Right forelimb (tissue), 1 donor: ENCODE results near the gene MAP6.
"Not testable (repeated sequence)": the region's sequence is repeated elsewhere in the genome, so short reads cannot be mapped to it uniquely, and the experiment has no call there.

Experiments used
- DNase-seq: peaks from one replicate; pipeline ENCODE4 v3.0.0-alpha.2; 2018

Gene MAP6

DNA sequence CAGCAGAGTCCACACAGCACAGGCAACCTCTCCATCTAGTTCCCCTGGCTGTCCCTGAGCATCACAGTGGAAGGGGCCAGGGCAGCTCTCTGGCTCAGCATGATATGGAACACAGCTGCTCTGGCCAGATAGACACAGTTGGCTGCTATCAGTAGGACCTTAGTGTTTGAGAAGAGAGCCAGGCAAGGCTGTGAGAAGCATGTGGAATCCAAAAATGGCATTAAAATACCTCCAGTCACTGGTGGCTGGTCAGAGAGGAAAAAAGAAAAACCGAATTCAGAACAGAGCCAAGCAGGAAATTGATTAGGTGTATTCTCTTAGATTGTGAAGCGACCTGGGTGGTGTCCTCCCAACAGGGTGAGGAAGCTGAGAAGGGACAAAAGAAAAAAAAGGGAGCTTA lies 78.9 kb downstream of the MAP6 start:
- DNase-seq, result no peak

DNA sequence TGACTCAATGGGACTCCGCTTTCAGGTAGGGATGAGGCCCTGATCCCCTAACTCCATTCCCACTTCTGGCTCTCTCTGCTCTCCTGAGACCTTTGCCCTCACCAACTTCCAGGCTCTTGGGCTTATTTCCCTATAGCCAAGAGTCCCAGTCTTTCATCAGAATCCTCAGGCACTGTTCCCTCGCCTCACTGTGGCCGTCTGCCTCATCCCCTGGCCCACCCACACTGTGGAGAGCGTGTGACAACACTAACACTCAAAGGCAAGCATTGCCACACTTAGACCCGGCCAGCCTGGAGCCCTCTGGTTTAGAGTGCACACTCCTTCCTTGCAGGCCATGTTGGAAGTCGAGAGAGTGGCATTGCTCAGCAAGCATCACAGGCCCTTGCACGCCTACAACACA lies 79.8 kb downstream of the MAP6 start:
- no peak for DNase-seq

DNA sequence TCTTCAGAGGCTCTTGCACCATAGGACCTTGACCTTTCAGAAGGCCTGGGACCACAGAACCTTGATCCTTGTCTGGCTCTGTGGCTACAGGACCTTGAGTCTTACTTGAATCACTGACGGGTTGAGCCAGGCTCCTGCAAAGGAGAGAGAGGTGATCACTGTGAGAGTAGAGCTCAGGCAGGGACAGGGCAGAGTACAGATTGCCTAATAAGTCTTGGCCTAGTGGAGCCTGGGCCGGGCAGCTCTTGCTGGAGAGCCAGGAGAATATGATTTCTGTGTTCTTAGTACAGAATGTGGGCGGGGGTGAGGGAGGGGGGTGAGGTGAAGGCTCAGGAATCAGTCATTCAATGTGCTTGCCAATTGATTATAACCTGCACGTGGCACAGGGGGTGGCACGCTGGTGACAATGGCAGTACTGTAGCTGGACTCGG lies 80.8 kb downstream of the MAP6 start:
- DNase-seq, result no peak

DNA sequence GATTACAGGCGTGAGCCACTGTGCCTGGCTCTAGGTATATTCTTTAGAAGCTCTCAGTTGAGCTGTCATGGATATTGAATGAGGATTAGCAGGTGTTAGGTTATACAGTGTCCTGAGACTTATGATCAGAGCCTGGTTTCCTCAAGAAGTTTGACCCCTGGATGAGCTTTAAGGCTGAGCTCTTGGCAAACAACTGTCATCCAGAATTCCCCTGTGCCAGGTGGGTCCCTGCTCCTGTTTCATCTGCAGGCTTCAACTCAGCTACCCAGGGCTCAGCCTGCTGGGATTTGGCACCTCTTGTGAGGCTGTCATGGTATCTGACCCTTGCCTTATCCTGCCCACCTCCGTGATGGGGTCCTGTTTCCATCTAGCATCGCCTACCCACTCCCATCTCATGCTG lies 82.4 kb downstream of the MAP6 start:
- DNase-seq, result no peak

DNA sequence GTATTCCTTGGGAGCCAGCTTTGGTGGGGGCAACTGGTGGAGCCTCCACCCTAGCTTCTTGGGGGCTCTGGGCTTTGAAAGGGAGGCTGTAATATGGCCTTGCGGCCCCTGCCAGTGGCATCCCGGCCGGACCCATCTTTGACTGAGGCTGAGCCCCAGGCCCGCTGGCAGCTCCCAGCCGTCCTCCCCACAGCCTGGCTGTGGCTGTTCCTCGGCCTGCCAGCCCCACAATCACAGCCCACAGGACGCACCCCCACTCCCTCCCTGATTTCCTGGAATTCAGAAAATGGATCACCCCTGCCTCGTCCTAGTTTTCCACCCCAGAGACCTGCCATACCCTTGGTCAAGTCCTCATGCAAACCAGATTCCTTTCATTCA lies 83.6 kb downstream of the MAP6 start:
- no peak for DNase-seq

DNA sequence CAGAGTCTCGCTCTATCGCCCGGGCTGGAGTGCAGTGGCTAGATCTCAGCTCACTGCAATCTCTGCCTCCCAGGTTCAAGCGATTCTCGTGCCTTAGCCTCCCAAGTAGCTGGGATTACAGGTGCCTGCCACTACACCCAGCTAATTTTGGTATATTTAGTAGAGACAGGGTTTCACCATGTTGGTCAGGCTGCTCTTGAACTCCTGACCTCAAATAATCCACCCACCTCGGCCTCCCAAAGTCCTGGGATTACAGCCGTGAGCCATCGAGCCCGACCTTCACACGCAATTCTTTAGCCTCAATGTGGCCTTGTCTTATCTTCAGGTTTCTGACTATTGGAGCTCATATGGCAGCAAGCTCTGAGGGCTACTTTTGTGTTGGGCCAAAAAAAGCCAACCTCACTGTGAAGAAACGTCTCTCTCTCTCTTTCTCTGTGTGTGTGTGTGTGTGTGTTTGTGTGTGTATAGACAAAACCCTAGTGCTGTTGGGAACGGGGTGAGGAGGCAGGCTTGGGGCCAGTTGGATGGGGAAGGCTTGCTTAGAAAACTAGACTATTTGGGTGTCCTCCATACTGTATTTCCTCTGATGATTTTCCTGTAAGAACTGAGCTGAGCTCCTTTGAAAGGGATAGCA lies 84.1 kb downstream of the MAP6 start:
- DNase-seq, result not testable (repeated sequence)

DNA sequence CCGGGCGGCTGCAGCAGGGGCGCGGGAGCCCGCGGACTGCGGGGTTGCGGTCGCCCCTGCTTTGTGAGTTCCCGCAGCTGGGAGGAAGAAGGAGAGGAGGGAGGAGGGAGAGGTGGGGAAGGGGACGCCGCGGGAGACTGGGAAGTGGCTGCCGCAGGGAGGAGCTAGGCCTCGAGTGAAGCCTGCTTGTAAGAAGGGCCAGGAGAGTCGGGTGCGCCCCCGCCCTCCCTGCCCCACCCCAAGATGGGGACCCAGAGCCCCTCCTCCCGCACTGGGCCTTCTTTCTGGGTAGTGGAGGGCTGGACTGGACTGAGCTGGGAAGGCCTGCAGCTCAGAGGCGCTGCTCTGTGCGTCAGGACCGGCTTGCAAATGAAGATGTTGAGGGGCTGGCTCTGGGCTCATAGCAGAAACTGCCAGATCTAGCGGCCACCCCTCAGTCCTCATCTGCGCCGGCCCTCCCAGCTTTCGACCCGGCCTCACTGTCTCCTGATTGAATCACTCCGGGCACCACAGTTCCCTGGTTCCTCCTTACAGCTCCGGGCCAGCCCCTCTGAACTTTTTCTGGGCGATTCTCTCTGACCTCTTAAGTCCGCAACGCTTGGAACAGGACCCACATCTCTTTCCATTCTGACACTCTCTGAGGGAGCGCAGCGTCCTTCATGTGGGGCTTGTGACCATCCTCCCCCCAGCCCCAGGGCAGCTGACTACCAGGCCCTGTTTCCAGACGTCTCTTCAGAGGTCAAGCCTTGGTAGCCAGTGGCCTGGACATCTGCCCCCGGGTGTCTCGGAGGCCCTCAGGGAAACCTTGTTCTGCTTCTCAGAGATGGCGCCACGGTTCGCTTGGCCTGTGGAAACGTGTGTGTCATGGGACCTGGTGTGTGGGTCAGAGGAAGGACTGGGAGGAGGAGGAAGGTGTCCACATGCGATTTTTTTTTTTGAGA lies 84.8 kb downstream of the MAP6 start:
- peak; percentile 90 for DNase-seq

DNA sequence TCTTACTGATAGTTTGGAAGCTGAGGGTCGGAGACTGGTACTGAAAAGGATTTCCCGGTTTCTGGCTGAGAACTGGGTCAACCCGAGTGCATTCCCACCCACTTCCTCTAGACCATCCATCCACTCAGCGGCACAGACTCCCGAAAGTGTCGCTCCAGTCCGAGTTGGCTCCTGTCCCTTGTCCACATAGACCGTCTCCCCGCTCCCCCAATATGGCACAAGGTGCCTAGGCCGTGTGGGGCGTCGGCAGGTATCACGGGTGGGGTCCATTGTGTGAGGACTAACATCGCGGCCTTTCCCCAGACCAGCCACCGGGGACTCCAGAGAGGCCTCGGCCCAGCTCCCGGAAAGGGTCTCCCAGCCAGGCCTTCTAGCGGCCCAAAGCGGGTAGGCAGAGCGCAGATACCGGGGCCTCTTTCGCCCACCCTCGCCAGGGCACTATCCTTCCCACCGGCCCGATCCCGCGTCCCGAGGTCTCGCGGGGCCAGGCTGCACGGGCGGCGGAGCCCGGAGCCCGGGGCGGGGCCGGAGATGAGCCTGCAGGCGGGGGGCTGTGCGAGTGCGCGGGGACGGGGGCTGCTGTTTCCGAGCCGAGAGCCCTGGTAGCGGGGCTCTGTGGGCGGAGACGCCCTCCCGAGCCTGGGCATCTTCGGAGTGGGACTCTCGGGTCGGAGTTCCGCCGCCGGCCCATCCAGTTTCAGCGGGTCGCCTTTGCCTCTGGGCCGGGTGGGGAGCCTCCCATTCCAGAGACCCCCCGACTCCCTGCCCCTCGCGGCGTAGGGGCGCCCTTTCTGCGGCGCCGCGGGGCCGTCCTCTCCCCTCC lies 85.7 kb downstream of the MAP6 start:
- peak; percentile 94 for DNase-seq

DNA sequence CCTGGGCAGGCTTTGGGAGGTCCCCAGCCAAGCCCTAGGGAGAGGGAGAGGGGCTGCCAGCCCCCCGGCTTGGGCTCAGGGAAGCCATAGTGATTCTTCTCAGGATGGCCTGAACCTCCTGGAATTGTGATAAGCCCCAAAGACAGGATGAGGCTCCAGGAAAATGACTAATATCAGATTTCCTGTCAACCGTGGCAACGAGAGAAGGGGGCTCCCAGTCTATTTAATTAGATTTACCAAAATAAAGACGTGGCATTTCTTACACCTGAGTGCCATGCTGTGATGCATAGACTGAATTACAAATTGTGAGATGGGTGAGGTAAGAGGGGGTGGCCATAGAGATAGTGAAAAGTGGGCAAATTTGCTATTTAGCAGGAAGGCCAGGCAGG lies 86.3 kb downstream of the MAP6 start:
- DNase-seq, result no peak

DNA sequence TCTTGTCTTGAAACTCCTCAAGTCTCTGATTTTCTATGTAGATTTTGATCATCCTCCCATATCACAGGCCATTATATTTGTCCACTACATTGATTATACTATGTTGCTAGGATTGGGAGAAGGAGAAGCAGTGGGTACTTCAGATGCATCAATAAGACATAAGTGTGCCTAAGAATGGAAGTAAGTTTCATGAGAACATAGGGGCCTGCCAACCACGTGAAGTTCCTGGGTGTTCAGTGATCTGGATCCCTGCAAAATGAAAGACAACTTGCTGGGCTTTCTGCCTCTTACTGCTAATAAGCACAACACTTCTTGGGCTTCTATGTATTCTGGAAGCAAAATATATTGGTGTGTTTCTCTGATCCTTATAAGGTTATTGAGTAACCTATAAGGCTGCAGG lies 89.0 kb downstream of the MAP6 start:
- no peak for DNase-seq

DNA sequence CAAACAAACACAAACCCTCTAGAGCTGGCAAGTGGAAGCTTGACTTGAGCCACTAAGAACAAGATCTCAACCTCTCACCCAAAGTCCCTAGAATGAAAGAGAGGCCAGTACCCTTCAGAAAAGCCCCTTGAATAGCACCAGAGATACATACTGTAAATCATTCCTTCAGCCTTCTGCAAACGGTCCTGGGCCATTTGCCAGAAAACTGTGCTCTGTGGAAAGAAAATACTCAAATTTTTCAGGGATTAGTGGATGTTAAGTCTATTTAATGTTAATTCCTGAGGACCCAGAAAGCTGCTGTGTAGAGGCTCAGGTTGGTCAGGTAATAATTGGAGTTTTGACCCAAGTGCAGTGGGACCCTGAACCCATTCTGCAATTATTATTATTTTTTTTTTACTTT lies 89.9 kb downstream of the MAP6 start:
- DNase-seq, result no peak

DNA sequence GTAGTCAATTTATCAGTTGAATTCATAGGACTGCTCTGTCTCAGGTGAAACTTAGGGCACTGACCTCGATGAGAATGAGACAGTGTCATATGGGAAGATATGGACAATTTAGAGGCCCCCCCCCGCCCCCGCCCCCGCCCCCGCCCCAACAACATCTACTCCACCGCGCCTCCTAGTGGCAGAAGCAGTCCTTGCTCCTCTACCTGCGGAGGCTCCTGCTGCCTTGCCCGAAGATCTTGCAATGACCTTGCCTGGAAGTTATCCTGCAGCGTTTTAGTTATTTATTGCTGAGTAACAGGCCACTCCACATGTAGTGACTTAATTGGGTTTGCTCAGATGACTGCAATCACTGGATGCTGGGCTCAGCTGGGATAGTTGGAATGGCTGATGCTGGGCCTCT lies 91.6 kb downstream of the MAP6 start:
- DNase-seq, result no peak

DNA sequence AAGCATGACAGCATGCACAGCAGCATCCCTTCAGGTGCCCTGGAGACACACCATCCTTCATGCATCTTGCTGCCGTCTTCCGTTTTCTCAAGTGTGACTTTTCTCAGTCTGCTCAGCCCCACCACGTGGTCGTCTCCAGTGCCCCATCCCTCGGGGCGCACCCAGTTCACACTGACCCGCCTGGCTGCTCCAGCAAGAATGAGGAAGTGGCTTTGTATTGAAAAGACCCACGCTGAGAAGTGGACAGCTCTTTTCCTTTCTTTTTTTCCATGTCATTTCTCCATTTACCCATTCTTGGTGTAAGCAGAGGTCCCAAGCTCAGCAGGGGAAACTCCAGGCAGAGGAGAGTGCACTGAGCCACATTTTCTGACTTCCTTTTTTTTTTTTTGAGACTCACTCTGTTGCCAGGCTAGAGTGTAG lies 92.3 kb downstream of the MAP6 start:
- DNase-seq, result no peak

DNA sequence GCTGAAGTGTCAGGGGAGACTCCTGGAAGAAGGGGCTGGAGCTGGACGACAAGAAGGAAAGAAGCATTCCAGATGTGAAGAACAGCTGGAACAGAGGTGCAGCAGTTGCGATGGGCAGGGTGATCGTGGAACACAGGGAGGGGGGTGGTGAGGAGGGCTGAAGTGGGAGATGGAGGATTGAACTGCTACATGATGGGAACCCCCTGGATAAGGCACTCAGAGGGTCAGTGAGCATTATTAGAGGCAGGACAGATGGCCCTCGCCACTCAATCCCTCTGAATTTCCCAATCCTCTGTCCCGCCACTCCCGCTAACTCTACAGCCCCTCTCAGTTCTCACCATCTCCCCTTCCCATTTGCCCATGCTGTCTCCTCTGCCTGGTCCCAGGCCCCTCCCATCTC lies 92.8 kb downstream of the MAP6 start:
- DNase-seq, result no peak

DNA sequence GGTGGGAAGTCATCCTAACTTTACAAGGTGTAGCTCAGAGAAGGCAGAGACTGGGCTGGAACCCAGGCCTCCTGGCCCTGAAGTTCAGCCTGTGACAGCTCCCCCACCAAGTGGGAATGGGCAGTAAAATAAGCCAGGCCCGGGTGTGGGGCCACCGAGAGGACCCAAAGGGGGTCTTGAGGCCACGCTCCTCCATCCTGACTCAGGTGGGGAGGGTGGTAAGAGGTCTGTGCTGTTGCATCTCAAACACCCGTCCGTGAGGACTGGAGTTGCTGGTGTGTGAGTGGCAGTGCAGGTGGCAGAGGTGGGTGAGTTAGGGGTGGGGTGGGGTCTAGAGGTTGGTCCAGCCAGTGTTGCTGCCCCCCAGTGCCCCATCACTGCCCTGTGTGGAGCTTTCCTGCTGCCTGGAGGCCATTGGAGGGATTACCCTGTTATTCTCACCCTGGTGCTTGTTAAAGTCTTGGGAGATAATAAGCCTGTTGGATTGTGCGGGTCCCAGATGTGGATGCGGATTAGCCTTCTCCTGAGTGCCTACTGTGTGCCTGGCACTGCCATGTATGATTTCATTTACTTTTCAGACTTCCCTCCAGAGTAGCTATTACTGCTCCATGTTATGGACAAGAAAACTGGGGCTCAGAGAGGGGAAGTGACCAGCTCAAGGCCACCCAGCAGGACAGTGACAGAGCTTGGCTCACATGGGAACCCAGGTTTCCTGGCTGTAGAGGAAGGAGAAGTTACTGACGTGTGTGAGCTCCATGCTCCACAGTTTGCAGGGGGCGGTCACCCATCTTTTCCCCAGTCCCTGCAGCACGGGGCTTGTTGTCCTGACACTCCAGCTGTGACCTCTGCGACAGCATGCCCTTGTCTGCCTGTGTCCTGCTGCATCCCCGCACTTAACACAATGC lies 93.9 kb downstream of the MAP6 start:
- no peak for DNase-seq

DNA sequence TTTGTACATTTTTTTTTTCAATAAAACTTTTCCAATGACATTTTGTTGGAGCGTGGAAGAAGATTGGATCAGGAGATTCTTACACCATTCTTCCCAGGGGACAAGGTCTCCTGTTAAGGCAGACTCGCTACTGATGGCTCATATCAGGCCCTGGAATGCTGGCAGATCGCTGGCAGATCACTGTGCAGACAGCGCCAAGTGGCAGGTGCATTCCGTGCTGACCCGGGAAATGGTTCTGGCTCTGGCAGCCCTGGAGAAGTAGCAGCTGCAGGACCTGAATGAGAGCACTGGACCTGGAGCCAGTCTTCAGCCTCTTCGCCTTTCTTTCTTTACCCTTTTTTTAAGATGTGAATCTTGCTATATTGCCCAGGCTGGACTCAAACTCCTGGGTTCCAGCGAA lies 96.1 kb downstream of the MAP6 start:
- DNase-seq, result no peak

DNA sequence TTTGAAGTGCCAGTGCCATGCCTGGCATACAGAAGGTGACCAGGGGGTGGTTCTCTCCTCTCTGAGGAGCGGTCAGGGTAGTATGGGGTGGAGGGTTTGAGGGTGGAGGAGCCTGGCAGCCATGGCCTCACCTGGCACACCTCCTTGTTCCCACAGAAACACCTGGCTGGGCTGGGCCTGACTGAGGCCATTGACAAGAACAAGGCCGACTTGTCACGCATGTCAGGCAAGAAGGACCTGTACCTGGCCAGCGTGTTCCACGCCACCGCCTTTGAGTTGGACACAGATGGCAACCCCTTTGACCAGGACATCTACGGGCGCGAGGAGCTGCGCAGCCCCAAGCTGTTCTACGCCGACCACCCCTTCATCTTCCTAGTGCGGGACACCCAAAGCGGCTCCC lies 97.2 kb downstream of the MAP6 start:
- DNase-seq, result no peak

DNA sequence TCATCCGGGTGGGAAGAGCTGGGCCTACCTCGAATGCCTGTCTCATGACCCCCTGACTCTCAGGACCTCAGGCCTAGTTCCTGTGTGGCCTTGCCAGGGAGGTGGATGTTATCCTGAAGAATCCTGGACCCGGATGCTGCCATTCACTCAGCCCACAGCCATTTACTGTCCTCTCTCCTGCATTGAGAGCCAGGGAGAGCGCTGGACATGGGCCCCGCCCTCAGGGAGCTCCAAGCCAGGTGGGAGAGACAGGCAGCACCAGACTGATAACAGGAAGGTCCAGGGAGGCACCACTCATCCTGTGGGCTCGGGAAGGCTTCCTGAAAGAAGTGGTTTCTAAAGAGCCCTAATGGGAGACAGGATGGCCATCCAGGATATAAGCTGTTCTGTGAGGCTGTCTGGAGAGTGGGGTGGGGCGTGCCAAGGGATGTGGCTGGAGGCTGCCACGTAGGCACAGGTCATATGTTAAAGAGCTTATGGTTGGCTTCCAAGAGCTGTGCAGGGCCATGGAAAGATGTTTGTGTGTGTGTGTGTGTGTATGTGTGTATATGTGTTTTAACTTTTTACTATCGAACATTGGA lies 98.2 kb downstream of the MAP6 start:
- DNase-seq, result no peak

DNA sequence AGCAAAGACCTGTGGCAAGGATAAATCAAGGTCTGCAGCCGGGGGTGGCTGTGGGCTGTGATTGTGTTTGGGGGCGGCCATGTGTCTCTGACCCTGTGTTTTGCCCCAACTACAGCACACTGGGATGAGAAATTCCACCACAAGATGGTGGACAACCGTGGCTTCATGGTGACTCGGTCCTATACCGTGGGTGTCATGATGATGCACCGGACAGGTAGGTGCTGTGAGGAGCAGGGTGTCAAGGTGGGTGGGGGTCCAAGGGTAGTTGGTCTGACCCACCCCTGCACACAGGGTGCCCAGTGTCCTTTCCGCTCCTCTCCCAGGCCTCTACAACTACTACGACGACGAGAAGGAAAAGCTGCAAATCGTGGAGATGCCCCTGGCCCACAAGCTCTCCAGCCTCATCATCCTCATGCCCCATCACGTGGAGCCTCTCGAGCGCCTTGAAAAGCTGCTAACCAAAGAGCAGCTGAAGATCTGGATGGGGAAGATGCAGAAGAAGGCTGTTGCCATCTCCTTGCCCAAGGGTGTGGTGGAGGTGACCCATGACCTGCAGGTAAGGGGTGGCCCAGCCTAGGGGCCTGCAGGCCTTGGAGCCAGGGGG lies 100.1 kb downstream of the MAP6 start:
- no peak for DNase-seq

DNA sequence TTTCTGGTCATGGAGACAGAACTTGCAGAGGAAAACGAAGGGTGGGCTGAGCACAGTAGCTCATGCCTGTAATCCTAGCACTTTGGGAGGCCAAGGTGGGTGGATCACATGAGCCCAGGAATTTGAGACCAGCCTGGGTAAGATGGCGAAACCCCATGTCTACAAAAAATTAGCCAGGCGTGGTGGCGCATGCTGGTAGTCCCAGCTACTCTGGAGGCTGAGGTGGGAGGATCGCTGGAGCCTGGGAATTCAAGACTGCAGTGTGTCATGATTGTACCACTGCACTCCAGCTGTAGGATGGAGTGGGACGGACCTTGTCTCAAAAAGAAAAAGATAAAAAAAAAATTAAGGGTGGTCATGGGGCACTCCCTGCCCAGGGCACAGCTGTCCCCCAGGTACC lies 100.9 kb downstream of the MAP6 start:
- DNase-seq, result no peak

DNA sequence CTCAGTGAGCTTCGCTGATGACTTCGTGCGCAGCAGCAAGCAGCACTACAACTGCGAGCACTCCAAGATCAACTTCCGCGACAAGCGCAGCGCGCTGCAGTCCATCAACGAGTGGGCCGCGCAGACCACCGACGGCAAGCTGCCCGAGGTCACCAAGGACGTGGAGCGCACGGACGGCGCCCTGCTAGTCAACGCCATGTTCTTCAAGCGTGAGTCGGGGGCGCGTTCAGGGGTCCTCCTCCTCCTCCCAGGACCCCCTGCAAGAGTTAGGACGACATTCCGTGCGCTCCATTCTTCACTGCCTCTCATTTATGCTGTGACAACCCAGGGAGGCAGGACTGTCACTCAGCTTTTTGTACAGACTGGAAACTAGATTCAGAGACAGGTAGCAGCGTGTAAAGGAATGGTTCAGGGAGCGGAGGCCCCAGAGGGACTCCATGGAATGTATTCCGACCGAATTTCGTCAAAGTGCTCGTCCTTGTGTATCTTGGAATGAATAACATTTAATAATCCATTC lies 102.0 kb downstream of the MAP6 start:
- DNase-seq, result no peak
